Ascending aorta (tissue), 2 donors: ENCODE measurements around the gene INPP5D. TPM values are rescaled to one million over a fixed set of nuclear protein-coding genes. Genes with fewer than 3 reads are reported as not detected.
"Not testable (repeated sequence)": the region's sequence is repeated elsewhere in the genome, so short reads cannot be mapped to it uniquely, and the experiment has no call there.

Source experiments
- DNase-seq, 2 donors: peaks; one replicate each; pipeline ENCODE4 v3.0.0-alpha.2; 2019; ENCODE audit warnings: low spot score in 2 of 2
- H3K27ac ChIP-seq, 2 donors: fragments of 200-600 bp; sonication (generic); one replicate each; pipeline ENCODE4 v1.5.1; 2016 to 2017; ENCODE audit warnings: mild to moderate bottlenecking in 1 of 2
- H3K27me3 ChIP-seq: fragments of 200-600 bp; sonication (generic); one replicate; pipeline ENCODE4 v1.5.1; 2017
- H3K36me3 ChIP-seq, 2 donors: fragments of 200-600 bp; sonication (generic); one replicate each; pipeline ENCODE4 v1.5.1; 2016
- H3K4me1 ChIP-seq, 2 donors: fragments of 200-600 bp; sonication (generic); one replicate each; pipeline ENCODE4 v1.5.1; 2016 to 2017; ENCODE audit warnings: mild to moderate bottlenecking in 1 of 2
- H3K4me3 ChIP-seq, 2 donors: fragments of 200-600 bp; sonication (generic); one replicate each; pipeline ENCODE4 v1.5.1; 2016 to 2017; ENCODE audit warnings: mild to moderate bottlenecking in 1 of 2
- H3K9me3 ChIP-seq, 2 donors: fragments of 200-600 bp; sonication (generic); one replicate each; pipeline ENCODE4 v1.5.1; 2016
- intact Hi-C: fragments of 100-400 bp; cut with DNase I; formaldehyde crosslinking; loops from one replicate; pipeline ENCODE4 v1.15.1; 2023
- total RNA-seq: library from RNA; depleted of rRNA; stranded (reverse); fragments of >200 nt; gene quantifications from one replicate; pipeline ENCODE4 v1.1.0, GENCODE V29; 2016
- TF ChIP-seq, protein P1 (sequence below), 3 experiments: fragments of 200-600 bp in 2 of 3; fragments of 450-650 bp in 1 of 3; sonication (generic) in 2 of 3; IDR thresholded peaks; one replicate each; pipeline ENCODE4 v1.5.1; 2016 to 2019; ENCODE audit warnings: antibody characterized with exemption in 3 of 3, mild to moderate bottlenecking in 1 of 3, moderate library complexity in 1 of 3

Gene INPP5D
- total RNA-seq, 1 donor from 2014 or later: 21.7 TPM

DNA sequence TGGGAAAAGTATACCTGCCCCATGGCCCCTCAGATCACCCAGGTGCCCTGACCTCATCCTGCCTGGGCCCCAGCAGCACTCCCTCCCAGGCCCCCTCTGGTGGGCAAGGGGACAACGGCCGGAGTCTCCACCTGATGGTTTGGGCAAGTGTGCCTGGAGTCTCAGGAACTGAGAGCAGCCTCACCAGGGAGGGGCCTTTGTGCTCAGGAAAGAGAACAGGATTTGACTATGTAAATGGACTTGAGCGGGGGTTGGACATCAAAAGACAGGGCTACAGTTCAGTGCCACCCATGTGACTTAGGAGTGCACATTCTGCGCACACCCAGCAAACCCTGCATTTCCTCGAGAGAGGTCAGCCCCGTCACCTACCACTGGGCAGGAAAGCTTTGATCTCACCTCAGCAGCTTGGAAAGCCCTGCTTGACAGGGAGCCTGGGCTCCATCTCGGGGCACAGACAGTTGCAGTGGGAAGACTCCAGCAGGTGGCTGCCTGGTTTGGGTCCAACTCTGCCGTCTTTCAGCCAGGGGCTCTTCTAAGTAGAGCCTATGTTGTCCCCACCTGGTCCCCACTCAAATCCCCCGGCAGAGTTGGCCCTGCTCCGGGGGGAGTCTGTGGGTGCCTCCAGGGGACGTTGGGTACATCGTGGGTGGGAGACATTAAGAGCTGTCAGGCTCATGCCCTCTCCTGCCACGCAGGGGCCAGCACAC lies 3.3 kb downstream of the INPP5D start:
- Histone ChIP-seq H3K9me3 (no peaks in the 10 kb centered on the region), H3K27ac (no peak overlapping the region), H3K4me1 (no peaks in the 10 kb centered on the region), H3K4me3 (peak overlapping the region in 1 of 2 donors; percentile 10), H3K27me3 (no peaks in the 10 kb centered on the region), H3K36me3 (no peaks in the 10 kb centered on the region)
- intact Hi-C loops: no loop called here
- TF ChIP-seq, protein P1, sequence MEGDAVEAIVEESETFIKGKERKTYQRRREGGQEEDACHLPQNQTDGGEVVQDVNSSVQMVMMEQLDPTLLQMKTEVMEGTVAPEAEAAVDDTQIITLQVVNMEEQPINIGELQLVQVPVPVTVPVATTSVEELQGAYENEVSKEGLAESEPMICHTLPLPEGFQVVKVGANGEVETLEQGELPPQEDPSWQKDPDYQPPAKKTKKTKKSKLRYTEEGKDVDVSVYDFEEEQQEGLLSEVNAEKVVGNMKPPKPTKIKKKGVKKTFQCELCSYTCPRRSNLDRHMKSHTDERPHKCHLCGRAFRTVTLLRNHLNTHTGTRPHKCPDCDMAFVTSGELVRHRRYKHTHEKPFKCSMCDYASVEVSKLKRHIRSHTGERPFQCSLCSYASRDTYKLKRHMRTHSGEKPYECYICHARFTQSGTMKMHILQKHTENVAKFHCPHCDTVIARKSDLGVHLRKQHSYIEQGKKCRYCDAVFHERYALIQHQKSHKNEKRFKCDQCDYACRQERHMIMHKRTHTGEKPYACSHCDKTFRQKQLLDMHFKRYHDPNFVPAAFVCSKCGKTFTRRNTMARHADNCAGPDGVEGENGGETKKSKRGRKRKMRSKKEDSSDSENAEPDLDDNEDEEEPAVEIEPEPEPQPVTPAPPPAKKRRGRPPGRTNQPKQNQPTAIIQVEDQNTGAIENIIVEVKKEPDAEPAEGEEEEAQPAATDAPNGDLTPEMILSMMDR (IDR thresholded peaks at IDR 0.05): no peak
- DNase-seq: no peak

DNA sequence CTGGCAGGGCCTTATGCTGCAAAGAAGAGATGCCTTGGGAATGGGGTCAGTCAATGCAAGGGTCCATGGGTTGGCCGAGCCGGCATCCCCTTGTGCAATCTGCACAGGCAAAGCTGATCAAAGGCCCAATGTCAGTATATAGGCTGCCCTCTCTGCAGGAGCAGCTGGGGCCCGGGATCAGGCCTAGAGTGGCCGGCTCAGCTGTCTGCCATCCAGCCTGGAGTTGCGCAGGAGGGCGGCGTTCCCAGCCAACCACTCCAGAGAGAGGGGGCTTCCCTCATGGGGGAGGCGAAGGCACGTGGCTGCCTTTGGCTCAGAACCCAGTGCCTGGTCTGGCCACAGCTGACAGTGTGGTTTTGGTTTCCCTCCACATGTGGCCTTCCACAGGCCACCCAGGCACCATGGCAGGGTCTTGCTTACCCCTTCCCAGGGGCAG lies 3.9 kb downstream of the INPP5D start:
- H3K9me3 ChIP-seq: no peaks in the 10 kb centered on the region
- no peak overlapping the region for H3K27ac ChIP-seq
- no peaks in the 10 kb centered on the region for H3K4me1 ChIP-seq
- H3K36me3 ChIP-seq: no peaks in the 10 kb centered on the region
- DNase-seq: no peak
- TF ChIP-seq, protein P1 (IDR thresholded peaks at IDR 0.05): no peak
- no peaks in the 10 kb centered on the region for H3K27me3 ChIP-seq
- no peak overlapping the region for H3K4me3 ChIP-seq
- intact Hi-C loops: no loop called here

DNA sequence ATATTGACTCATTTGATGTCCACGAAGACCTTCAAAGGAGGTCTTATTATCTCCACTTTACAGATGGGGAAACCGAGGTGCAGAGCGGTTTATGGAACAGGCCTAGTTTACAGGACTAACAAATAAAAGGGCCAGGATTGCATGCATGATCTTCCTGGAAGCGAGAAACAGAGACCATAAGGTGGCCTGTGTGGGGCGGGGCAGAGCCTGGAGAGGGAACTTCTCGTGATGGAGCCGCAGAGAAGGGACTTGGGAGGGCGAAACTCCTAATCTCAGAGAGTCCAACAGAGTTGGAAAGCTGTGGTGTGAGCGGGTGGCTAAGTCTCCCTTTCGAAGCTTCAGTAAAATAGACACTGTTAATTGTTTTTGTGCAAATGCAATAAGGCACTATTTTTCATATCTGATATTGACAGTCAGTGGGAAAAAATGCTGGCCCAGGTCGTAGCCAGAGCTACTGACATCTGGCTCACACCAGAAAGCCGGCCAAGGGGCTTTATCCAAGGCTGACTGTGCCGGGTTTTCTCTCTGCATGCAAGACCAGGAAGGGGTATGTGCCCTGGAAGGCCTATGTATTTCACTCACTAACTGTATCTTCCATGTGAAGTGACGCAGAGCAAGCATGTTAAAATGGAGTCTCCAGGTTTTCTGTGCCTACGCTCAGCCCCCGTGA lies 4.5 kb downstream of the INPP5D start:
- no peaks in the 10 kb centered on the region for H3K27me3 ChIP-seq
- TF ChIP-seq, protein P1 (IDR thresholded peaks at IDR 0.05): no peak
- intact Hi-C loops: no loop called here
- no peaks in the 10 kb centered on the region for H3K4me1 ChIP-seq
- no peak overlapping the region for H3K4me3 ChIP-seq
- no peaks in the 10 kb centered on the region for H3K9me3 ChIP-seq
- H3K36me3 ChIP-seq: no peaks in the 10 kb centered on the region
- no peak for DNase-seq
- no peak overlapping the region for H3K27ac ChIP-seq

DNA sequence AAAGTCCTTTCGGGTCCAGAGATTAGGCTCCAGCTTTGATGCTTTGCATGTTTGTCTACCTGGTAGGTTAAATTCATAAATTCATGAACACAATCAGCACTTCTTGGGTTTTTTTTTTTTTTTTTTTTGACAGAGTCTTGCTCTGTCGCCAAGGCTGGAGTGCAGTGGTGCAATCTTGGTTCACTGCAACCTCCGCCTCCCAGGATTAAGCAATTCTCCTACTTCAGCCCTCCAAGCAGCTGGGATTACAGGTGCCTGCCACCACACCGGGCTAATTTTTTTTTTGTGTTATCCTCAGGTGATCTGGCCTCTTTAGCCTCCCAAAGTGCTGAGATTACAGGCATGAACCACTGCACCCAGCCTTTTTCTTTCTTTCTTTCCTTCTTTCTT lies 5.1 kb downstream of the INPP5D start:
- DNase-seq, intact Hi-C loops, H3K4me3 ChIP-seq, H3K27ac ChIP-seq, H3K27me3 ChIP-seq, H3K9me3 ChIP-seq, H3K36me3 ChIP-seq, H3K4me1 ChIP-seq: not testable (repeated sequence)

DNA sequence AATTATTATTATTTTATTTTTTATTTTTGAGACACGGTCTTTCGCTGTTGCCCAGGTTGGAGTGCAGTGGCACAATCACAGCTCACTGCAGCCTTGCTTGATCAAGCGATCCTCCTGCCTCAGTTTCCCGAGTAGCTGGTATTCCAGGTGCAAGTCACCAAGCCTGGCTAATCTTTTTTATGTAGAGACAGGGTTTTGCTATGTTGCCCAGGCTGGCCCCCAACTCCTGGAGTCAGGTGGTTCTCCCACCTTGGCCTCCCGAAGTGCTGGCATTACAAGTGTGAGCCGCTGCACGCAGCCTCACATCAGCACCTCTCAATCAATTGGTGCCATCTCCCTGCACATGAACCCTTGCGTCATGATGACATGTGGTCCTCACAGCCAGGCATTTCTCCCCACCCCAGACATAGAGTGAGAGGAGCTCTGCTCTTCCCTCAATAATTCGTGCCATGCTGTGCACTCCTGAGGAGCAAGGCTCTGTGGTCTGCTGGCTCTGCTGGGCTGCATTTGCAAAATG lies 5.9 kb downstream of the INPP5D start:
- Histone ChIP-seq H3K4me3 (no peak overlapping the region), H3K27me3 (no peaks in the 10 kb centered on the region), H3K4me1 (no peaks in the 10 kb centered on the region), H3K36me3 (no peaks in the 10 kb centered on the region), H3K27ac (no peak overlapping the region), H3K9me3 (no peaks in the 10 kb centered on the region)
- TF ChIP-seq, protein P1 (IDR thresholded peaks at IDR 0.05): no peak
- DNase-seq: no peak
- intact Hi-C loops: no loop called here

DNA sequence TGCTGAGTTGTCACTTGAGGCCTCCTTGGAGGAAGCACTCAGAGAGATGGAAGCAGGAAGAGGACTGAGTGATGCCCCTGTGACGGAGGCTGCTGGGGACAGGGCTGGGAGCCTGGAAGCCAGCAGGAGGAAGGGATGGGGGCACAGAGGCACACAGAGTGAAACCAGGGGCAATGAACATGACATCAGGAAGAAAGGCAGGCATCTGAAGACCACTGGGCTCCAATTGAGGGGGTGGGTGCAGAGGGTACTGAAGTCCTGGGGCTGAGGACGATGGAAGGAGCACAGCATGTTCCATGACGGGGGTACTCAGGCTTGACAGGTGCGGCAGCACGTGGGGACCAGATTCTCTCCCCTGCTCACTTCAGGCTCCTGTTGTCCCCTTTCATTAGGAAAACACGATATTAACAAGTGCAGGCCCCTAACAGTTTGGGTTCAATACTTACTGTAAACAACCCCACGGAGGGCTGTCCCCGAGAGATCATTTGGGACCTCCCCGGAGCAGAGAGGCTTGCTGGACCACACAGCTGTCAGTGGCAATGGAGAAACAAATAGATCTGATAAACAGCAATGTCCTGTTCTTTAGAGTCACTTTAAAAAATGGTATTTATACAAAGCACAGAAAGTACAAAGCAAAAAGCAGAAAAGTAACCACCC lies 8.7 kb downstream of the INPP5D start:
- TF ChIP-seq, protein P1 (IDR thresholded peaks at IDR 0.05): no peak
- Histone ChIP-seq H3K27me3 (no peaks in the 10 kb centered on the region), H3K9me3 (peaks cover 0 to 7% of the 10 kb centered on the region in 2 donors), H3K4me3 (no peak overlapping the region), H3K4me1 (no peaks in the 10 kb centered on the region), H3K36me3 (no peaks in the 10 kb centered on the region), H3K27ac (no peak overlapping the region)
- intact Hi-C loops: no loop called here
- peak in 1 of 2 donors; percentile 57 for DNase-seq
